Activated gamma-delta T cell treated with Interleukin-2 at 50 U/mL for 16 hours (primary cell): ENCODE data around the gene UCK2.

Experiments used
- DNase-seq: peaks from one replicate; pipeline ENCODE4 v3.0.0-alpha.2; 2020

Gene UCK2

DNA sequence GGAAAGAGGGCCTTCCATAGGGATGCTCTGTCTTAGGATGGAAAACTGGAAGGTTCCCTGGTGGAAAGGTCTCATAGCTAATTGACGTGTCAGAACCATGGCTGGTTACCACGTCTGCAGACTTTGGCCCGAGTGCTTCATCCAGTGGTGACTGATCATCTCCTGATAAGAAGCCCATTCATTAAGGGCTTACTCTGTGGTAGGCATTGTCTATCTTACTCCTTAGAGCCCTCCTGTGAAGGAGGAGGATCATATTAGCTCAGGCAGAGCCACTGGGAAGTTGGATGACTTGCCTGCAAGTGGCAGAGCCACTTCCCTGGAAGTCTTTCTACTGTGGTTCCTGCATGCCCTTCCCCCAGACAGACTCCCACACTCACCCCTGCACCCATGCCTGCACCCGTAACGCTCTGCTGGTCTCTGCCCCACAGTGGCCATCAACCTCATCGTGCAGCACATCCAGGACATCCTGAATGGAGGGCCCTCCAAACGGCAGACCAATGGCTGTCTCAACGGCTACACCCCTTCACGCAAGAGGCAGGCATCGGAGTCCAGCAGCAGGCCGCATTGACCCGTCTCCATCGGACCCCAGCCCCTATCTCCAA lies 79.9 kb downstream of the UCK2 start:
- no peak for DNase-seq

DNA sequence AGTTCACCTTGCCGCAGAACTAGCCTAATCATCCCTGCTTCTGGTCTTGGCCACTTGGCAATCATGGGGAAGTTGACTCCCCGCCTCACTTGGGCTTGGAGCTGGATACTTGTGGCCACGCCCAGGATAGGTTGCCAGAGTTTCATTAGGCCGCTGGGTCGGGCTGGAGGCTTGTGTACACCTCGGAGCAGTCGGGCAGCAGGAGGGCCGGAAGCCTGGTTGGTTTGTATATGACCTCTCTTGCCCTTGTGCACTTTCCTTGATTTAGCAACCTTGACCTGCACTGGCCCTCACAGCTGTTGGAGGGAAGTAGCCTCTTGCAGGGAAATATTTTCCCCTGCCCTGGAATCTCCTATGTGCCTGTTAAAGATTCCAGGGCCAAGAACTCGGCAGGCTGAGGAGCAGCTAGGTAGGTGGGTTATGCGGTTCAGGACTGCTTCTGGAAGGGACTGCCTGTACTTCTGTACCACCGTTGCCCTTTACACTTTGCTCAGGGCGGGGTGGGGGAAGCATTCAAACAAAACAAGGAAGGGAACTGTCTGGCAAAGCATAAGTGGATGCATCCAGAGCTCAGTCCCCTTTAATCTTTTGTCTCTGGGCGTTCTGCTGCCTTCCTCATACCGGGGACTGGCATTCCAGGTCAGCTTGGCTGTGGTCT lies 83.5 kb downstream of the UCK2 start:
- DNase-seq: no peak

DNA sequence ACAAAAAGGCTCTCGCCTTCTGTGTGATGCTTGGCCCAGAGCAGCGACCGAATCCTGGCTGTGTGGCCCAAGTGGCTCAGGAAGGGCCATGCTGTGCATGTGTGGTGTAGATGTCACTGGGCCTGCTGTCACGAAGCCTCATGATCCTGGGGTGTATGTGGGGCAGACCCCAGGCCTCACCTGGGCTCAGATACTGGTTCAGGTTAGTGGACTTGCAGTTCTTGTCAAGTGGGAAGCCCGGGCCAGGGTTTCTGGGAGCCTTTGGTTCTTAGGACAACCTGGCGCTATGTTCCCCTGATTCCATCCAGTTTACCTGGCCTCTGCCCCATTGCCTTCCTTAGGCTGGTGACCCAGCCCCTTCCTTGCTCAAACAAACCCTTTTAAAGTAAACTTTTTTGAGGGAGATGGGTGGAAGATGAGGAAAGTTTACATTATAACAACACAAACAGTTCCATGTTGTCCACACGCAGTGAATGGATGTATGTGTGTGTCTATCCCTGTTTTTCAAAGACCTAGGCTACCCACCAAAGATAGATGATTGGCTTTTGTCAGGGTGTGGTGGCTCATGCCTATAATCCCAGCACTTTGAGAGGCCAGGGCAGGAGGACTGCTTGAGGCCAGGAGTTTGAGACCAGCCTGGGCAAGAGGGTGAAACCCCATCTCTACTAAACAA lies 84.3 kb downstream of the UCK2 start:
- DNase-seq: no peak

DNA sequence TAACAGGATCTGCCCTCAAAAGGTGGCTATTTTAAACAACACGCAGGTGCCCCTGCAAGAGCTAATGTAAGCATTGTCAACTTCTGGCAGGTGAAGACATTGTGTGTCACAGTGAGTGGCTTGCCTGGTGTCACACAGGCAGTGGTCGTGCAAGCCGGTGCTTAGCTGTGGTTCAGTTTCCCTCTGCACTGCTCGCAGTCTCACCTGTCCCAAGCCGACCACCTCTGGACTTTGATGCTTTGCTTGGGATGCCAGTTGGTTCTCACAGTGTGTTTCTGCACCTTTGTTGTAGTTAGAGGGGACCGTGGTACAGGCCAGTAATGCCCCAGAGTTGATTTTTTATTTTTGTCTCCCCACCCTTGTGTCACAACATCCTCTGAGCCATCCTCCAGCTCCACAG lies 85.2 kb downstream of the UCK2 start:
- DNase-seq: no peak

DNA sequence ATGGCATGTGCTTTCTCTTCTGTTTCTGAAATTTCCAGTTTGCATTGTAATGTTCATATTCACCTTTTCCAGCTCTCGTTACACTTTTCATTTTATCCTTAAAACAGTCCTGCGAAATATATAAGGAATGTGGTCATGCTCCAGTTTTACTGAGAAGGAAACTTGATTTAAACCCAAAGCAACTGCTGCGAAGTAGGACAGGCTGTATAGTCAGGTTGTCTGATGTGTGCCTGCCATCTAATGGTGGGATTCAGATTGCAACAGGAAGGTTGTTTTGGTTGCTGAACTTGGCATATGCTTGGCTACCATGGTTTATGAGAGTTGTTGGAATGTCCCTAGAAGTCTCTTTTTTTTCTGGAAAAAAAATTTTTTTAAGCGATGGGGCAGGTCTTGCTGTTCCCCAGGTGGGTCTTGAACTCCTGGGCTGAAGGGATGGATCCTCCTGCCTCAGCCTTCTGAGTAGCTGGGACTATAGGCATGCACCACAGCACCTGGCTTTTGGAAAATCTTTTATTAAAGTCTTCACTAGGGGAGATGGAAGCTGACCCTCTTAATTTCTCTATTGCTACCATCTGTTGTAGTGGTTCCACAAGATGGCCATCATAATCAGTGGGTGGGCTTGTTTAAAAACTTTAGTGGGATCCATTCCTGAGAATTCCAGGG lies 86.9 kb downstream of the UCK2 start:
- DNase-seq: peak; percentile 64

DNA sequence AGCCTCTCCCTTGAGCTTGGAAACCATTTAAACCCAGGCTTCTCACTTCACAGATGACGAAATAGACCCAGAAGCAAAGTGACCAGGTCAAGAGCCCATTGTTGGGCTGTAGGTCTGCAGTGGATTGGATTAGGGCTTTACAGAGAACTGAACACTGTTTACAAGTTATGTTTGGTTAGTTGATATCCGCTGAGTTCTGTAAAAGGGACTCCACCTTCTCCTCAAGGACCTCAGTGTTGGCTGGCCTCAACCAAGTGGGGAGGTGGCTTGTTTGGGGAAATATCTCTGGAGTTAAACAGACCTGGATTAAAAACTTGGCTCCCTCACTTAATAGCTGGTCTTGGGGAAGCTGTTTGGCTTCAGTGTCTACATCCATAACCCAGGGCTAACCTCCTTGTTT lies 88.1 kb downstream of the UCK2 start:
- DNase-seq: no peak

DNA sequence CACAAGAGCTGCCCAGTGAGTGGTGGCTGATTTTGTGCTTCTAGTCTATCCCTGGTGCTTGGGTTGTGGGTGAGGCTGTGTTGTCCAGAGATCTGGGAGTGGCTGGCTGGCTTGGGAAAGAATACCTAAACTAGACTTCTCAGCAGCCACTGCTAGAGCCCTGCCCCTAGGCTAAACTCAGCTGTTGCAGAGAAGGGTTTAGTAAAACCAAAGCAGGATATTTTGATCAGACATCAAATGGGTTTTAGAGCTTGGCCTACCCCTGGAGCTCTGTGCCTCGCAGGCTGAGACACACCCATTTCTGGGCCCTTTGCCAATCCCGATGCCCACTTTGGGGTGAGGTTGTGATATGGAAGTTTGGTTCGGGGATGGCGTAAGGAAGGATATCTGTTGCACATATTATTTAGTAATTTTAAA lies 88.5 kb downstream of the UCK2 start:
- DNase-seq: no peak

DNA sequence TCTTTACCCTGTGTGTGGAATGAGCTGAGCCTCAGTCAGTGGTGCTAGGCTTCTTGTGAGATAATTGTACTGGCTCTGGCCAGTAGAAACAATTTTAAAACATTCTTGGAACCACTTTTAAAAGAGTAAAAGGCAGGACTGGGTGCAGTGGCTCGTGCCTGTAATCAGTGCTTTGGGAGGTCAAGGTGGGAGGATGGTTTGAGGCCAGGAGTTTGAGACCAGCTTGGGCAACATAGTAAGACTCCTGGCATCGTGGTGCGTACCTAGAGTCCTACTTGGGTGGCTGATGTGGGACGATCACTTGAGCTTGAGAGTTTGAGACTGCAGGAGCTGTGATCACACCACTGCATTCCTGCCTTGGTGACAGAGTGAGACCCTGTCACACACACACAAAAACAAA lies 89.8 kb downstream of the UCK2 start:
- DNase-seq: no peak

DNA sequence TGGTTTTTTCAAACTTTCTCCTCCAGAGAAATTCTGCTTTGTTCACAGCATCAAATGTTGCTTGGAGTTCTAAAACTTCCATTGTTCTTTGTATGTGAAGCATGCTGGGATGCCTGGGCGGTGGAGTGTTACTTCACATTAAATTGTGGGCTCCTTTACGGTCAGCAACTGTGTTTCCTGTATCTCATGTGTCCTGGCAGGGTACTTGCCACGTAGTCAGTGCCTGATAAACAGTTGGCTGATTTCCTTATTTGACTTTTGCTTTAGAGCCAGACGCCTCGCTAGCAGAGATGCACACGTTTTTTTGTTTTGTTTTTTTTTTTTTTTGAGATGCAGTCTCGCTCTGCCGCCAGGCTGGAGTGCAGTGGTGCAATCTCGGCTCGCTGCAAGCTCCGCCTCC lies 96.7 kb downstream of the UCK2 start:
- DNase-seq: no peak

DNA sequence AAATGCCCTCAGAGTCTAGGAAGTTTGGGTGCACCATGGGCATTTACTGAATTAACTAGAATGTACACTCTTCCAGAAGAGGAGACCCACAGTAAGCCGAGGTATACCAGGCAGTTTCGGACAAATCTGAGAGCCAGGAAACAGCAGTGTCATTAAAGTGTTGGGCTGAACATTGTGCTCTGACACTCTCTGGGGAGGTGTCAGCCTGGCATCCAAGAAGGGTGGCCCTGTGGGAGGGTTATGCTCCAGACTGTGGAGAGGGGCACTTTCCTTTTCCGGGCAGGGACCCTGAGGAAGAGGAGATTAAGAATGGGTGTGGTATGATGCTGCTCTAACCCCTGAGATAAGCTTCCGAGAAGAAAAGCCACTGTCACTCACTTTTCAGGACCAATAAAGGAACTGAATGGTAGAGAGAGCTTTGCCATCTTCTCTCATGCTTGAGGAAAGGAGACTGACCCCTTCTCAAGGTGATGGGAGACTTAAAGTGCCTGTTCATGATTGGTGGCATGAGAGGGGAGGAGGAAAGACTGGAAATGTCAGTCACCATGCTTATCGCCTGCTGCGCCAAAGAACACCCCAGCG lies 98.2 kb downstream of the UCK2 start:
- no peak for DNase-seq

DNA sequence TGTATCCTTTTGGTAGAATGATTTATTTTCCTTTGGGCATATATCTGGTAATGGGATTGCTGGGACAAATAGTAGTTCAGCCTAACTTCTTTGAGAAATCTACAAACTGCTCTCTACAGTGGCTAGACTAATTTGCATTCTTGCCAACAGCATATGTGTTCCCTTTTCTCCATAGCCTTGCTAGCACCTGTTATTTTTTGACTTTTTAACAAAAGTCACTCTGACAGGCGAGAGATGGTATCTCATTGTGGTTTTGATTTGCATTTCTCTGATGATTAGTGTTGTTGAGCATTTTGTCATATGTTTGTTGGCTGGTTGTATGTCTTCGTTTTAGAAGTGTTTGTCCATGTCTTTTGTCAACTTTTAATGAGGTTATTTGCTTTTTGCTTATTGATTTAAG lies 99.8 kb downstream of the UCK2 start:
- no peak for DNase-seq

DNA sequence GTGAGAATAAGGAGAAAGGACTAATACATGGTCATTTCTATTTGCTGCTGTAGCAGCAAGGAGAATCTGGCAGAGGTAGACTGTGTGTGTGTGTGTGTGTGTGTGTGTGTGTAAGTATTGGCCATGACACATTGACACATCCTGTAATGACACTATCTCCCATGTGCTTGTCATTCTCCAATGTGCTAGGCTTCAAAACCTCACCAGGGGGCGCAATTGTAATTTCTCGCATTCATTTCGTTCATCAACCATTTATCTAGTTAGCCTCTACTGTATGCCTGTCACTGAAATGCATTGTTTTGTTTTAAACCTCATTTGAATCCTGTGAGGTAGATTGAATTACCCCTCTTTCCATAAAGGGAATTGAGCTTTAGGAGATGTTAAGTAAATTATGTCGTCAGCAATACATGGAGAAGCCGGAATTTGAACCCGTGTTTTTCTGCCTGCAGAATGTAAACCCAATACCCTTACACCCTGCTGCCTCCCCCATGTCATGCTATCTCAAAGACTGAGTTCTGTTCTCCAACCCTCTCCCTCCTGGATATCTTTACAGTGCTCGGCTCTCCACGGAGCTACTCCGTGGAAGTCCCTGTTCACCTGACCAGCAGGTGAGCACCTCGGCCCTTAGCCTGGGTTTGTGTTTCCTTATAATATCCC lies 100.8 kb downstream of the UCK2 start:
- DNase-seq: peak; percentile 16

DNA sequence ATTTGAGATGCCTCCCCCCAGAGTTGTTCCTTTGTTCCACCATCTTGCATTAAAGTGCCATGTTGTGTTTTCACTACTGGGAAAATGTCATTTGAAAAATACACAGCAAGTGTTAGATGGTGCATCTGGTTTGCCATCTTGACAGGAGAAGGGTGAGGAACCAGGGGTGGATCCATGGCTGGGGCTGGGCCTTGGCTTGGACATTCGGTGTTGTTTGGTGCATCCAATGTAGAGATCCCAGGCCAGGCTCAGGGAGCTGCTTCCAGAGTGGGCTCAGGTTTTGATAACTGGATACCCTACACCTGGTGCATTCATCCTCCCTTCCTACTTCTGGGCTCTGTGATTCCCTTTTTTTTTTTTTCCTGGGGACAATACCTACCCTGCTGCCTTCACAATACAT lies 103.5 kb downstream of the UCK2 start:
- DNase-seq: no peak

DNA sequence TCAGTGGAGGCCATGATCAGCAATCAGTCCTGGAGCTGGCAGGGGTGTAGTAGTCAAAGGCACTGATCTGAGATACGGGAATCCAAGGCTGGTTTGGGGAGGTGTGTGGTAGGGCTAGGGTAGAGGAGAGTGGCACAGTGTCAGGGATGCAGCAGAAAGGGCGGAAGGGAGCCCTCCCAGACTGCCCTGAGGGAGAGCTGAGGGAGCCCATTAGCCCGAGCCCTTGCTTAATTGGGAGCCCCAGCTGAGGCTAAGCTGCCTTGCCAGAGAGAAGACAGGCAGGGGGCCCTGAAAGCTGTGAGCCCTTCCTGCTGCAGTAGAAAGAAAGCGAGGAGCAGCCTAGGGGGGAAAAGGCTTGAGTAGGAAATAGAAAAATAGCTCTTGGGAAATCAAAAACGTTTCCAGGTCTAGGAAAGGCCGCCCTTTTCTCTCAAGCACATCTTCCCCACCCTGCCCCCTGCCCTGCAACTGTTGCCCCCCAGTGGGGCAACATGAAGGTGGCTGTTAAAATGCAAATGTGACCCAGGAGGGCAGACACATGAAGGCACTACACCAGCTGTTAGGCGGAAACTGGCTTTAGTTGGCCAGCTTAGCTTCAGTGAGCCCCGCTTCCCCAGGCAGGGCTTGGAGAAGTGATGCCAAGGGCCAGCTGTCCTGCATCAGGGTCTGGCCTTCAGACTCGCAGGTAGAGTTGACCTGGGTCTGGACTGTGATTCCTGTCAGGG lies 106.2 kb downstream of the UCK2 start:
- no peak for DNase-seq

DNA sequence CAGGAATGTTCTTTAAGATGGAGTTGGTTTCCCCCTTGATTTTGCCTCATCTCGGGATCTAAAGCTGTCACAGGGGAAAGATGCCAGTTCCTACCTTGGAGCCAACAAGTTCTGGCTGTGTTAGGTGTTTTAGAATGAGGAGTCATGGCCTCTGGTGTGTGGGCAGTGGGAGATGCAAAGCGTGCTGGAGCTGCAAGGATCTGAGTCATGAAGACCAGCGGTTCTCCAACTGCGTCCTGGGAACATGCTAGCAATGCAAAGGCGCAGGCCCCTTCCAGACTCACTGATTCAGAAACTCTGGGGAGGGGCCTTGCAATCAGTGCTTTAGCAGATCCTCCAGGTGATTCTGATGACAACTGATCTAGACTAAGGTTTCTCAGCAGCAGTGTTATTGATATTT lies 109.1 kb downstream of the UCK2 start:
- no peak for DNase-seq

DNA sequence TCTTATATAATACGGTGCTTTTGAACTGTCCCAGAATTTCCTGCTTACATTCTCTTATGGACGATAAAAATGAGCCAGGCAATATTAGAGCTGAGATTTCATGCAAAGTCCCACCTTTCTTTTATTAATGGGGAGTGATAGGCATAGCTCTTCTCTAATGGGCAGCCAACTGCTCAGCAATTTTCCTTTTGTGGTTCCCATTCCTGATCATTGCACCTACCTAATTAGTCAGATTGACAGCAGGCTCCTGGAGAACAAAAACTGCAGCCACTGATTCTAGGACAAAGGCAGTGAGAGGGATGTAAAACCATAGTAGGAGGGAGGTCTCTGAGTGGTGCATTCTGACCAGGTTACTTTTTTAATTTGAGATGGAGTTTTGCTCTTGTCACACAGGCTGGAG lies 110.4 kb downstream of the UCK2 start:
- no peak for DNase-seq

DNA sequence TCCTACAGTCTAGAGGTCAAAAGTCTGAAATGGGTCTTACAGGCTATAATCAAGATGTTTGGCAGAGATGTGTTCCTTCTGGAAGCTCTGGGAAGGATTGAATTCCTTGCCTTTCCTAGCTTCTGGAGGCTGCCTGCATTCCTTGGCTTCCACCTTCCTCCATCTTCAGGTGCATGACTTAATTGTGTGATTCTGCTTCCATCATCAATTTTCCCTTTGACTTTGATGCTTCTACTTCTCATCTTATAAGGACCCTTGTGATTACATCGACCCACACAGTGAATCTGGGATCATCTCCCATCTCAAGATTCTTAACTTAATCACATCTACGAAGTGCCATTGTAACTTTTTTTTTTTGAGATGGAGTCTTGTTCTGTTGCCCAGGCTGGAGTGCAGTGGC lies 111.4 kb downstream of the UCK2 start:
- no peak for DNase-seq

DNA sequence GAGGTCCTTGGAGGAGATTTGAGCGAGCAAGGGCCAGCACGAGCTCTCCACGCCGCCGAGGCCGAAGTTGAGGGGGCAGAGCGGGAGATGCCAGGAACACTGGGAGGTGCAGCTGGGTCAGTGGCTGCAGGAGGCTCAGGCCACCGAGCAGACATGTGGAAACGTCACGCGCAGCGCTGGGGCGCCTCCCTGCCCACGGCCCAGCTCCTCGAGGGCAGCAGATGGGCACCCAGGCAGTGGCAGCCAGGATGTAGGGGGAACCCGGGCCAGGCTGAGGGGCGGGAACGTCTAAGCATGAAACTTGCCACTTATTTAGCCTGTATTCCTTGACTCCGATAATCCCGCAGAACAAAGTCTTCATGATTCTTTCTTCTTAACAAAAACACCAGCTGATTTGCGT lies 114.1 kb downstream of the UCK2 start:
- DNase-seq: no peak

DNA sequence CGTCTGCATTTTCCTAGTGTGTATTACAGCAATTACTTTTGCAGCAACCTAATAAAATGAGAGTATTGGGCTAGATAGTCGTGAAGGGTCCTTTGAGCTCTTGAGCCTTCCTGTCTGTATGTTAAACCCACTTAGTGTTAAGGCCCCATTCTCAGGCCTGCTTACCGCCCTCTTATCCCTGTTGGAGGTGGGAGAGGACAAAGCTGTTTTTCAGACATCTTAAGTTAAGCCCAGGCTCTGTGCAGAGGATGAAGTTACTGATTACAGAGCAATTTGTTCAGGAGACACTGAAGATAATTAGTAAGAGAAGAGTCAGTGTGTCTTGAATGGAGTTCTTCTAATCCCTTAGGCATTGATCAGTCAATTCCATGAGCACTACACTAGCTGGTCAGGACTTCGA lies 114.6 kb downstream of the UCK2 start:
- DNase-seq: no peak

DNA sequence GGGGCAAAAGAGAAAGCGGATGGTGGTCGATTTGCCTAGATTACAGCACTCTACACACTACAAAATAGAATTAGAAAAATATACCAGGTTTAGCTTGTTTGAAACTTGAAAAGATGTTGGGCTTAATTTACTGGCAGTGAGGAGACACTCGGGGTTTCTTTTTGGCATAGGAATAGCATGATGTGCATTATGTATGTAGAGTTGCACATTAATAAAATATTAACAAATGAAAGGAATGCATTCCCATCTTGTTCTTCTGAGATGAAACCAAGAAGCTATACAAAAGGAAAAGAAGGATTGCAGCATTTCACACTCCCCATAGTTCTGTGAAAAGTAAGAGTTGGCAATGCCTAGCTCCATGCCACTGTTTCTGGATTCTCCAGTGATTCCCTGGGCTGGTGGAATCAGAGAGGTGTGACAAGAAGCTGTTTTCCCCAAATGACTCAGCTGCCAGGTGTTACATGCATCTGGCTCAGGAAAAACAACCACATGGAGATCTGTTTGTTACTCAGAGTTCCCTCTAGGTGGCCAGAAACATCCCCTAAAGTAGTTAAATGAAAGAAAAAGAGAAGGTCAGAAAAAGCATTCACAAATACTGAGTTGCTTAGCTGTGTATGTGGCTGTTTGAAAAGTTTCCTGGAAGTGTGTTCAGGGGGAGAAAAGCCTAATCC lies 115.6 kb downstream of the UCK2 start:
- no peak for DNase-seq

DNA sequence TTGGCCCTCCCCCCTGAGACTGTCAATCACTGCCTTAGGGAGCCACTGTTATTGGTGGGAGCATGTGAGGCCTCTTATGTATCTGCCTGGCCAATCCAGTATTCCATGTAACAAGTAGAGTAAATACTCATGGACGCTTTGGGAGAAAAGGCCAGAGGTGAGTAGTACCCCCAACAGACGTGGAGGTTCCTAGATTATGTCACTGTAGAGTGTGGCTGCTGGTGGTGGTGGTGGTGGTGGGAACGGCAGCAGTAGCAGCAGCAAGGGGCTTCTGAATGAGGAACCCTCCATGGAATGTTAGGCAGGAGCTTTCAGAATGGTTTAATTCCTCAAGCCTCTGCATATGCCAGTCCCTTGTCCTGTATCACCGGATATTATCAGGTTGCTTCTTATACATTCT lies 118.5 kb downstream of the UCK2 start:
- no peak for DNase-seq
